ENCODE measurements around the gene HEMK1. TPM values are rescaled to one million over a fixed set of nuclear protein-coding genes. Genes with fewer than 3 reads are reported as not detected.
A peak's percentile ranks its signal among the peaks of the same experiment; 100 is the strongest.

The HEMK1 gene
- polyA plus RNA-seq, 3 donors, result 12.2 to 20.8 (median 12.6) TPM

GRCh38 chr3:50588759-50589433 lies 19.6 kb downstream of the HEMK1 start:
- 84 to 91% (median 91%) methylated on average over 4 of the region's 4 CpGs for WGBS, 3 donors
- no peak overlapping the region for H3K27ac ChIP-seq (ENCODE audit: low read depth, low read length)

GRCh38 chr3:50591196-50591741 lies 21.9 kb downstream of the HEMK1 start:
- 56 to 67% (median 62%) methylated on average over 9 of the region's 9 CpGs for WGBS, 3 donors
- H3K27ac ChIP-seq (ENCODE audit: low read depth, low read length), result no peak overlapping the region

GRCh38 chr3:50592568-50592967 lies 23.2 kb downstream of the HEMK1 start:
- no peak overlapping the region for H3K27ac ChIP-seq (ENCODE audit: low read depth, low read length)
- 25 to 28% (median 26%) methylated on average over 5 of the region's 5 CpGs for WGBS, 3 donors

GRCh38 chr3:50594253-50594785 lies 25.0 kb downstream of the HEMK1 start:
- WGBS, 3 donors, result 31 to 46% (median 35%) methylated on average over 2 of the region's 2 CpGs
- H3K27ac ChIP-seq (ENCODE audit: low read depth, low read length), result no peak overlapping the region

- 81 to 85% (median 83%) methylated on average over 6 of the region's 6 CpGs for WGBS, 3 donors
- H3K27ac ChIP-seq (ENCODE audit: low read depth, low read length), result no peak overlapping the region
These were observed 29.9 kb downstream of the HEMK1 start for GRCh38 chr3:50599115-50599715.

GRCh38 chr3:50599716-50600118 lies 30.4 kb downstream of the HEMK1 start:
- 75 to 84% (median 79%) methylated on average over 1 of the region's 1 CpG for WGBS, 3 donors
- H3K27ac ChIP-seq (ENCODE audit: low read depth, low read length), result no peak overlapping the region

GRCh38 chr3:50600141-50600753 lies 30.9 kb downstream of the HEMK1 start:
- WGBS, 3 donors, result 40 to 78% (median 76%) methylated on average over 9 of the region's 9 CpGs

GRCh38 chr3:50600841-50601591 lies 31.7 kb downstream of the HEMK1 start:
- 0 to 2% (median 1%) methylated on average over 14 of the region's 14 CpGs for WGBS, 3 donors
- H3K27ac ChIP-seq (ENCODE audit: low read depth, low read length), result peak overlapping the region; percentile 87

More at GRCh38 chr3:50600141-50600753, 30.9 kb downstream of the HEMK1 start:
- H3K27ac ChIP-seq (ENCODE audit: low read depth, low read length), result peak overlapping the region; percentile 24

GRCh38 chr3:50602595-50603191 lies 33.4 kb downstream of the HEMK1 start:
- 59 to 80% (median 77%) methylated on average over 9 of the region's 9 CpGs for WGBS, 3 donors
- peak overlapping the region; percentile 30 for H3K27ac ChIP-seq (ENCODE audit: low read depth, low read length)

GRCh38 chr3:50603261-50604109 lies 34.2 kb downstream of the HEMK1 start:
- no peak overlapping the region for H3K27ac ChIP-seq (ENCODE audit: low read depth, low read length)
- WGBS, 3 donors, result 63 to 82% (median 71%) methylated on average over 4 of the region's 4 CpGs

- no peak overlapping the region for H3K27ac ChIP-seq (ENCODE audit: low read depth, low read length)
- WGBS, 3 donors, result 65 to 80% (median 77%) methylated on average over 5 of the region's 5 CpGs
These were observed 34.8 kb downstream of the HEMK1 start for GRCh38 chr3:50604110-50604621.

- no peak overlapping the region for H3K27ac ChIP-seq (ENCODE audit: low read depth, low read length)
- 47 to 71% (median 62%) methylated on average over 14 of the region's 14 CpGs for WGBS, 3 donors
These were observed 35.6 kb downstream of the HEMK1 start for GRCh38 chr3:50604628-50605588.

GRCh38 chr3:50605901-50606326 lies 36.6 kb downstream of the HEMK1 start:
- WGBS, 3 donors, result 38 to 69% (median 68%) methylated on average over 5 of the region's 5 CpGs

GRCh38 chr3:50606596-50606995 lies 37.3 kb downstream of the HEMK1 start:
- H3K27ac ChIP-seq (ENCODE audit: low read depth, low read length), result no peak overlapping the region
- WGBS, 3 donors, result 51 to 65% (median 57%) methylated on average over 6 of the region's 6 CpGs

More at GRCh38 chr3:50605901-50606326, 36.6 kb downstream of the HEMK1 start:
- no peak overlapping the region for H3K27ac ChIP-seq (ENCODE audit: low read depth, low read length)

- H3K27ac ChIP-seq (ENCODE audit: low read depth, low read length), result no peak overlapping the region
- 80 to 86% (median 82%) methylated on average over 29 of the region's 29 CpGs for WGBS, 3 donors
These were observed 38.2 kb downstream of the HEMK1 start for GRCh38 chr3:50607271-50608091.
